GM23338 (cell line): Measurements from ENCODE around the gene ACTG2. TPM values are rescaled to one million over a fixed set of nuclear protein-coding genes. Genes with fewer than 3 reads are reported as not detected.

Experiments used
- ATAC-seq: fragments of 200-7000 bp; cut with Tn5 transposase; 3 replicates; pipeline ENCODE4 v1.9.1; 2020
- DNase-seq: peaks from one replicate; pipeline ENCODE4 v3.0.0-alpha.2; 2015; ENCODE audit warnings: low spot score
- H2AFZ ChIP-seq: fragments of 200-600 bp; sonication (generic); 2 replicates; pipeline ENCODE4 v1.8.0; 2016; ENCODE audit warnings: antibody characterized with exemption, mild to moderate bottlenecking, moderate library complexity
- H3F3A ChIP-seq: fragments of 200-600 bp; sonication (generic); replicated peaks from 2 replicates; pipeline ENCODE4 v1.8.0; 2017; ENCODE audit warnings: antibody characterized with exemption, mixed run types, low read depth
- H3K27ac ChIP-seq: fragments of 200-600 bp; sonication (generic); 2 replicates; pipeline ENCODE4 v1.6.1; 2016; ENCODE audit warnings: low read depth
- H3K27me3 ChIP-seq: fragments of 200-600 bp; sonication (generic); 2 replicates; pipeline ENCODE4 v1.8.0; 2016; ENCODE audit warnings: mild to moderate bottlenecking, mixed run types, moderate library complexity; ENCODE audit not compliant: insufficient read depth
- H3K36me3 ChIP-seq: fragments of 200-600 bp; sonication (generic); 2 replicates; pipeline ENCODE4 v1.8.0; 2016; ENCODE audit warnings: mild to moderate bottlenecking; ENCODE audit not compliant: insufficient read depth
- H3K4me1 ChIP-seq: fragments of 200-600 bp; sonication (generic); 2 replicates; pipeline ENCODE4 v1.8.0; 2016; ENCODE audit warnings: mild to moderate bottlenecking, moderate library complexity; ENCODE audit not compliant: insufficient read depth
- H3K4me2 ChIP-seq: fragments of 200-600 bp; sonication (generic); 2 replicates; pipeline ENCODE4 v1.7.1; 2017; ENCODE audit warnings: mixed run types
- H3K4me3 ChIP-seq: fragments of 200-600 bp; sonication (generic); 2 replicates; pipeline ENCODE4 v1.6.1; 2016; ENCODE audit warnings: mixed run types
- H3K79me2 ChIP-seq: fragments of 200-600 bp; sonication (generic); replicated peaks from 2 replicates; pipeline ENCODE4 v1.8.0; 2017; ENCODE audit warnings: mild to moderate bottlenecking; ENCODE audit not compliant: insufficient read depth
- H3K9me2 ChIP-seq: fragments of 200-600 bp; sonication (generic); 2 replicates; pipeline ENCODE4 v1.8.0; 2017; ENCODE audit not compliant: insufficient read depth
- H4K20me1 ChIP-seq: fragments of 200-600 bp; sonication (generic); replicated peaks from 2 replicates; pipeline ENCODE4 v1.8.0; 2017; ENCODE audit warnings: mild to moderate bottlenecking; ENCODE audit not compliant: insufficient read depth
- H3K27ac Mint-ChIP-seq: 2 replicates; pipeline ENCODE4 v1.8.0; 2020; ENCODE audit warnings: inconsistent platforms, mild to moderate bottlenecking, moderate library complexity, mixed read lengths
- H3K27me3 Mint-ChIP-seq: 3 replicates; pipeline ENCODE4 v1.8.0; 2022; ENCODE audit warnings: low read depth, mild to moderate bottlenecking, moderate library complexity, mixed read lengths, inconsistent platforms; ENCODE audit not compliant: insufficient read depth, poor library complexity
- H3K36me3 Mint-ChIP-seq: 3 replicates; pipeline ENCODE4 v1.8.0; 2021; ENCODE audit warnings: low read depth, mild to moderate bottlenecking, inconsistent platforms, moderate library complexity, mixed read lengths
- H3K4me1 Mint-ChIP-seq: 3 replicates; pipeline ENCODE4 v1.8.0; 2020; ENCODE audit warnings: mild to moderate bottlenecking, inconsistent platforms, mixed read lengths
- H3K4me3 Mint-ChIP-seq: 3 replicates; pipeline ENCODE4 v1.8.0; 2021; ENCODE audit warnings: moderate library complexity, mild to moderate bottlenecking, inconsistent platforms, mixed read lengths
- H3K9me3 Mint-ChIP-seq: 3 replicates; pipeline ENCODE4 v1.8.0; 2020; ENCODE audit warnings: moderate library complexity, mild to moderate bottlenecking, inconsistent platforms, mixed read lengths
- EZH2 ChIP-seq: fragments of 200-600 bp; sonication (generic); IDR thresholded peaks from one replicate; pipeline ENCODE4 v1.8.0; 2017; ENCODE audit warnings: antibody characterized with exemption, mild to moderate bottlenecking, low read depth; ENCODE audit not compliant: unreplicated experiment
- NANOG ChIP-seq: IDR thresholded peaks from 2 replicates; pipeline ENCODE4 v1.6.1; 2016; ENCODE audit warnings: antibody characterized with exemption, borderline replicate concordance
- REST ChIP-seq: IDR thresholded peaks from one replicate; pipeline ENCODE4 v1.6.1; 2018; ENCODE audit warnings: antibody characterized with exemption; ENCODE audit not compliant: unreplicated experiment
- STAT1 ChIP-seq: IDR thresholded peaks from one replicate; pipeline ENCODE4 v1.6.1; 2016; ENCODE audit warnings: antibody characterized with exemption; ENCODE audit not compliant: unreplicated experiment
- ZNF114 ChIP-seq: fragments of 250-450 bp; sonication (Bioruptor Pico); IDR thresholded peaks from 2 replicates; pipeline ENCODE4 v1.5.0; 2020; ENCODE audit warnings: mild to moderate bottlenecking, moderate library complexity
- ZNF331 ChIP-seq: fragments of 250-450 bp; sonication (Bioruptor Pico); IDR thresholded peaks from 2 replicates; pipeline ENCODE4 v1.5.0; 2020; ENCODE audit warnings: low read depth, mild to moderate bottlenecking, moderate library complexity
- long read RNA-seq: library from polyadenylated mRNA; unstranded; transcript quantifications from one replicate; pipeline ENCODE4 v2.0.0, GENCODE V29; 2020; ENCODE audit not compliant: unreplicated experiment
- polyA plus RNA-seq: library from polyadenylated mRNA; unstranded; fragments of >200 nt; fragmentation: Nextera tagmentation; extraction: Ambion mirVana; gene quantifications from 2 replicates; pipeline ENCODE4 v1.2.1, GENCODE V29; 2016
- total RNA-seq: library from RNA; depleted of rRNA; stranded (reverse); fragments of >200 nt; shearing (Covaris generic); gene quantifications from 2 replicates; pipeline ENCODE4 v1.2.3, GENCODE V29; 2014; rRNA removed
- TF ChIP-seq, protein P1 (sequence below): fragments of 250-450 bp; sonication (Bioruptor Pico); IDR thresholded peaks from 2 replicates; pipeline ENCODE4 v1.5.0; 2020; ENCODE audit warnings: mild to moderate bottlenecking, moderate library complexity

The ACTG2 gene
- total RNA-seq (8.5 and 8.8 TPM in 2 replicates), polyA plus RNA-seq (6.3 and 8.0 TPM in 2 replicates)
- long read RNA-seq, partial matches to known transcripts, result 0 of 4 reads
- long read RNA-seq, other reads (novel, unspliced or antisense), result 0 of 4 reads

DNA sequence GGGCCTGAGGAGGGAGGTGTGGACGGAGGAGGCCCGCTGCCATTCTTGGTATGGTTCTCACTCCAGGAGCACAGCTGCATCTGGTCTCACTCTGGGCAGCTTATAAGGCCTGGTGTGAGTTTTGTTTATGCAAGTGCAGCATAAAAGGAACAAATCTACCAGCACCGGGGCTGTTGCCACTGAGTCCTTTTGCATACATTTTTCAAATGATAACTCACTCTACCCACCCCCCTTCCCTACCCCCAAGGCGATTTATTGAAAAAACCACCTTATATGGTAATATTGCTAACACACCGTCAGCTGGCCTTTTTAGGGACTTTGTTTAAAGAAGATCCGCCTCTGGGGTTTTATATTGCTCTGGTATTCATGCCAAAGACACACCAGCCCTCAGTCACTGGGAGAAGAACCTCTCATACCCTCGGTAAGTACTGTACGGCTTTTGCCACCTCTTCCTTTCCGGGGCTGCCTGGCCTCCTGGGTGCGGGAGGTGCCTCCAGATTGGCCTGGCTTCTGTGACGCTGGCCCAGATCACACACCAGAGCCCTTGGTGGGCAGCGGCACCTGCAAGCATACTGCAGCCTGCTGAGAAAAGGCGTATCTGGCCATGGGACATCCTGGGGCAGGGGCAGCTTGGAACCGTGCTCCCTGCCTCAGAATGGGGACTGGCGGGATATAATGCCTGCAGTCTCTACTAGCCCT lies at the start of gene ACTG2:
TSS of gene ACTG2 (plus strand) at position 378 of the 699 bp plus-strand sequence. CDS start 8,304 bp downstream, outside the sequence.
- H3K4me2 ChIP-seq, result no peak within 1 kb of the TSS
- ATAC-seq (peak; percentile 51), DNase-seq (no peak)
- Mint-ChIP-seq H3K27me3 (peaks cover 7% of the 10 kb centered on the region), H3K36me3 (no peaks in the 10 kb centered on the region), H3K27ac (no peak within 1 kb of the TSS), H3K9me3 (no peaks in the 10 kb centered on the region), H3K4me1 (peaks cover 11% of the 10 kb centered on the region), H3K4me3 (no peak within 1 kb of the TSS)
- no peaks in the 10 kb centered on the region for H3K79me2 ChIP-seq
- H3K36me3 ChIP-seq, result no peaks in the 10 kb centered on the region
- no peaks in the 10 kb centered on the region for H3K4me1 ChIP-seq
- no peaks in the 10 kb centered on the region for H3K27me3 ChIP-seq
- peak within 1 kb of the TSS; percentile 89 for H2AFZ ChIP-seq
- no peak within 1 kb of the TSS for H3K4me3 ChIP-seq
- no peaks in the 10 kb centered on the region for H4K20me1 ChIP-seq
- no peaks in the 10 kb centered on the region for H3F3A ChIP-seq
- H3K9me2 ChIP-seq, result no peaks in the 10 kb centered on the region
- TF ChIP-seq NANOG (no peak), ZNF331 (no peak), EZH2 (no peak), ZNF114 (CRISPR knock-in tag) (no peak), STAT1 (no peak), REST (no peak)
- TF ChIP-seq, protein P1, sequence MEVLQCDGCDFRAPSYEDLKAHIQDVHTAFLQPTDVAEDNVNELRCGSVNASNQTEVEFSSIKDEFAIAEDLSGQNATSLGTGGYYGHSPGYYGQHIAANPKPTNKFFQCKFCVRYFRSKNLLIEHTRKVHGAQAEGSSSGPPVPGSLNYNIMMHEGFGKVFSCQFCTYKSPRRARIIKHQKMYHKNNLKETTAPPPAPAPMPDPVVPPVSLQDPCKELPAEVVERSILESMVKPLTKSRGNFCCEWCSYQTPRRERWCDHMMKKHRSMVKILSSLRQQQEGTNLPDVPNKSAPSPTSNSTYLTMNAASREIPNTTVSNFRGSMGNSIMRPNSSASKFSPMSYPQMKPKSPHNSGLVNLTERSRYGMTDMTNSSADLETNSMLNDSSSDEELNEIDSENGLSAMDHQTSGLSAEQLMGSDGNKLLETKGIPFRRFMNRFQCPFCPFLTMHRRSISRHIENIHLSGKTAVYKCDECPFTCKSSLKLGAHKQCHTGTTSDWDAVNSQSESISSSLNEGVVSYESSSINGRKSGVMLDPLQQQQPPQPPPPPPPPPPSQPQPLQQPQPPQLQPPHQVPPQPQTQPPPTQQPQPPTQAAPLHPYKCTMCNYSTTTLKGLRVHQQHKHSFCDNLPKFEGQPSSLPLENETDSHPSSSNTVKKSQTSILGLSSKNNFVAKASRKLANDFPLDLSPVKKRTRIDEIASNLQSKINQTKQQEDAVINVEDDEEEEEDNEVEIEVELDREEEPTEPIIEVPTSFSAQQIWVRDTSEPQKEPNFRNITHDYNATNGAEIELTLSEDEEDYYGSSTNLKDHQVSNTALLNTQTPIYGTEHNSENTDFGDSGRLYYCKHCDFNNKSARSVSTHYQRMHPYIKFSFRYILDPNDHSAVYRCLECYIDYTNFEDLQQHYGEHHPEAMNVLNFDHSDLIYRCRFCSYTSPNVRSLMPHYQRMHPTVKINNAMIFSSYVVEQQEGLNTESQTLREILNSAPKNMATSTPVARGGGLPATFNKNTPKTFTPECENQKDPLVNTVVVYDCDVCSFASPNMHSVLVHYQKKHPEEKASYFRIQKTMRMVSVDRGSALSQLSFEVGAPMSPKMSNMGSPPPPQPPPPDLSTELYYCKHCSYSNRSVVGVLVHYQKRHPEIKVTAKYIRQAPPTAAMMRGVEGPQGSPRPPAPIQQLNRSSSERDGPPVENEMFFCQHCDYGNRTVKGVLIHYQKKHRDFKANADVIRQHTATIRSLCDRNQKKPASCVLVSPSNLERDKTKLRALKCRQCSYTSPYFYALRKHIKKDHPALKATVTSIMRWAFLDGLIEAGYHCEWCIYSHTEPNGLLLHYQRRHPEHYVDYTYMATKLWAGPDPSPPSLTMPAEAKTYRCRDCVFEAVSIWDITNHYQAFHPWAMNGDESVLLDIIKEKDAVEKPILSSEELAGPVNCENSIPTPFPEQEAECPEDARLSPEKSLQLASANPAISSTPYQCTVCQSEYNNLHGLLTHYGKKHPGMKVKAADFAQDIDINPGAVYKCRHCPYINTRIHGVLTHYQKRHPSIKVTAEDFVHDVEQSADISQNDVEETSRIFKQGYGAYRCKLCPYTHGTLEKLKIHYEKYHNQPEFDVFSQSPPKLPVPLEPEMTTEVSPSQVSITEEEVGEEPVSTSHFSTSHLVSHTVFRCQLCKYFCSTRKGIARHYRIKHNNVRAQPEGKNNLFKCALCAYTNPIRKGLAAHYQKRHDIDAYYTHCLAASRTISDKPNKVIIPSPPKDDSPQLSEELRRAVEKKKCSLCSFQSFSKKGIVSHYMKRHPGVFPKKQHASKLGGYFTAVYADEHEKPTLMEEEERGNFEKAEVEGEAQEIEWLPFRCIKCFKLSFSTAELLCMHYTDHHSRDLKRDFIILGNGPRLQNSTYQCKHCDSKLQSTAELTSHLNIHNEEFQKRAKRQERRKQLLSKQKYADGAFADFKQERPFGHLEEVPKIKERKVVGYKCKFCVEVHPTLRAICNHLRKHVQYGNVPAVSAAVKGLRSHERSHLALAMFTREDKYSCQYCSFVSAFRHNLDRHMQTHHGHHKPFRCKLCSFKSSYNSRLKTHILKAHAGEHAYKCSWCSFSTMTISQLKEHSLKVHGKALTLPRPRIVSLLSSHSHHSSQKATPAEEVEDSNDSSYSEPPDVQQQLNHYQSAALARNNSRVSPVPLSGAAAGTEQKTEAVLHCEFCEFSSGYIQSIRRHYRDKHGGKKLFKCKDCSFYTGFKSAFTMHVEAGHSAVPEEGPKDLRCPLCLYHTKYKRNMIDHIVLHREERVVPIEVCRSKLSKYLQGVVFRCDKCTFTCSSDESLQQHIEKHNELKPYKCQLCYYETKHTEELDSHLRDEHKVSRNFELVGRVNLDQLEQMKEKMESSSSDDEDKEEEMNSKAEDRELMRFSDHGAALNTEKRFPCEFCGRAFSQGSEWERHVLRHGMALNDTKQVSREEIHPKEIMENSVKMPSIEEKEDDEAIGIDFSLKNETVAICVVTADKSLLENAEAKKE, result no peak
- no peak within 1 kb of the TSS for H3K27ac ChIP-seq
